HepG2 (cell line): ENCODE measurements around the gene MRPS7. TPM values are rescaled to one million over a fixed set of nuclear protein-coding genes. Genes with fewer than 3 reads are reported as not detected.

Experiments
- DMAP1 ChIP-seq: IDR thresholded peaks from 2 replicates; pipeline ENCODE4 v1.6.1; 2016
- HOXA9 ChIP-seq: sonication (generic); formaldehyde crosslinking; IDR thresholded peaks from 2 replicates; pipeline ENCODE4 v1.8.1; 2022; ENCODE audit warnings: missing genetic modification reagents, mild to moderate bottlenecking, moderate library complexity, borderline replicate concordance
- ISL2 ChIP-seq: sonication (generic); formaldehyde crosslinking; IDR thresholded peaks from 2 replicates; pipeline ENCODE4 v1.5.0; 2020; ENCODE audit warnings: missing genetic modification reagents
- KLF11 ChIP-seq: IDR thresholded peaks from 2 replicates; pipeline ENCODE4 v1.6.1; 2016; ENCODE audit warnings: missing compliant biosample characterization
- KLF12 ChIP-seq: sonication (generic); formaldehyde crosslinking; IDR thresholded peaks from 2 replicates; pipeline ENCODE4 v1.4.0; 2020; ENCODE audit warnings: missing genetic modification reagents, borderline replicate concordance
- SOX13 ChIP-seq, 3 experiments: fragments of 450-650 bp in 1 of 3; sonication (generic) in 1 of 3; formaldehyde crosslinking in 1 of 3; IDR thresholded peaks in 2 of 3; conservative IDR thresholded peaks in 1 of 3; 2 replicates each; pipeline versions ENCODE4 v1.5.0 to v1.6.1; 2016 to 2020; ENCODE audit warnings: antibody characterized with exemption in 1 of 3, mild to moderate bottlenecking in 1 of 3, missing compliant biosample characterization in 1 of 3, missing genetic modification reagents in 1 of 3, moderate library complexity in 1 of 3
- TAF1 ChIP-seq: sonication (generic); formaldehyde crosslinking; IDR thresholded peaks from 2 replicates; pipeline ENCODE4 v1.4.0; 2020; ENCODE audit warnings: missing genetic modification reagents
- TCF7 ChIP-seq: sonication (generic); IDR thresholded peaks from 2 replicates; pipeline ENCODE4 v1.6.1; 2016; ENCODE audit warnings: antibody characterized with exemption, low read depth
- TOPORS ChIP-seq: sonication (generic); formaldehyde crosslinking; IDR thresholded peaks from 2 replicates; pipeline ENCODE4 v1.8.0; 2023; ENCODE audit warnings: mild to moderate bottlenecking, missing genetic modification reagents
- ZNF136 ChIP-seq: sonication (generic); formaldehyde crosslinking; IDR thresholded peaks from 2 replicates; pipeline ENCODE4 v1.8.1; 2022; ENCODE audit warnings: low read depth, mild to moderate bottlenecking, moderate library complexity, missing genetic modification reagents
- ZNF572 ChIP-seq: sonication (generic); formaldehyde crosslinking; IDR thresholded peaks from 2 replicates; pipeline ENCODE4 v1.5.1; 2020; ENCODE audit warnings: mild to moderate bottlenecking, missing genetic modification reagents
- ZNF766 ChIP-seq: sonication (generic); formaldehyde crosslinking; IDR thresholded peaks from 2 replicates; pipeline ENCODE4 v1.5.0; 2020; ENCODE audit warnings: missing genetic modification reagents, borderline replicate concordance
- ZNF841 ChIP-seq: sonication (generic); formaldehyde crosslinking; IDR thresholded peaks from 2 replicates; pipeline ENCODE4 v1.8.1; 2023; ENCODE audit warnings: missing genetic modification reagents, borderline replicate concordance
- polyA plus RNA-seq, 8 experiments: library from polyadenylated mRNA; depleted of rRNA in 3 of 8; stranded (reverse) in 7 of 8; unstranded in 1 of 8; fragments of >200 nt; fragmentation: Illumina TruSeq in 4 of 8; extraction: Trizol in 4 of 8; gene quantifications; 2 replicates each; pipeline versions ENCODE4 v1.2.1 to v1.2.3, GENCODE V29; 2011 to 2016; ENCODE audit warnings: low read depth in 4 of 8, missing spikeins in 1 of 8, mixed read lengths in 1 of 8; ENCODE audit not compliant: insufficient read depth in 1 of 8
- total RNA-seq, 5 experiments: library from RNA; depleted of rRNA; stranded (reverse); fragments of >200 nt; fragmentation: Illumina TruSeq; extraction: Trizol; gene quantifications; 2 replicates each; pipeline ENCODE4 v1.2.3, GENCODE V29; 2016; ENCODE audit warnings: low read depth in 1 of 5
- TF ChIP-seq, protein P1 (sequence below): sonication (generic); formaldehyde crosslinking; IDR thresholded peaks from 2 replicates; pipeline ENCODE4 v1.8.0; 2022; ENCODE audit warnings: missing genetic modification reagents, mild to moderate bottlenecking, borderline replicate concordance
- TF ChIP-seq, protein P2 (sequence below): sonication (generic); formaldehyde crosslinking; conservative IDR thresholded peaks from 2 replicates; pipeline ENCODE4 v1.4.0; 2020; ENCODE audit warnings: missing genetic modification reagents
- TF ChIP-seq, protein P3 (sequence below): sonication (generic); formaldehyde crosslinking; IDR thresholded peaks from 2 replicates; pipeline ENCODE4 v1.5.0; 2020; ENCODE audit warnings: missing genetic modification reagents
- TF ChIP-seq, protein P4 (sequence below): IDR thresholded peaks from 2 replicates; pipeline ENCODE4 v1.6.1; 2016; ENCODE audit warnings: missing genetic modification reagents, missing compliant biosample characterization
- TF ChIP-seq, protein P5 (sequence below): sonication (generic); formaldehyde crosslinking; IDR thresholded peaks from 2 replicates; pipeline ENCODE4 v1.4.0; 2020; ENCODE audit warnings: missing genetic modification reagents

MRPS7 gene
- total and polyA plus RNA-seq, 2 of the 13 experiments (the other 11 are each of a cell fraction or from before 2014, with no cell fraction given), result 97.0 to 162 TPM

GRCh38 chr17:75308732-75309629 lies 47.3 kb downstream of the MRPS7 start (continued):
- TF ChIP-seq ISL2 (CRISPR knock-in tag) (peak; percentile 50; the same call in 1 of the 2 replicates), ZNF572 (CRISPR knock-in tag) (0 out of 2 replicates have a peak, but pooled peaks have one; percentile 91), DMAP1 (CRISPR knock-in tag) (peak; percentile 90; the same call in 1 of the 2 replicates), HOXA9 (no peak), TOPORS (CRISPR knock-in tag) (peak; percentile 72; the same call in 1 of the 2 replicates), TCF7 (no peak), TAF1 (CRISPR knock-in tag) (peak; percentile 83), ZNF766 (CRISPR knock-in tag) (no peak; the same call in 1 of the 2 replicates), KLF11 (CRISPR knock-in tag) (no peak), ZNF136 (peak; percentile 53; the same call in 1 of the 2 replicates), KLF12 (CRISPR knock-in tag) (no peak), SOX13 (IDR thresholded peaks at IDR 0.05) (no peak; the same call in 1 of the 2 replicates), SOX13 (CRISPR knock-in tag; conservative IDR thresholded peaks at IDR 0.05 in 1 of 2, IDR thresholded peaks at IDR 0.05 in 1 of 2) (peak in 1 of 2 experiments; percentile 83; a peak in 2 of 4 replicates), ZNF841 (CRISPR knock-in tag) (no peak)
- TF ChIP-seq, protein P1, sequence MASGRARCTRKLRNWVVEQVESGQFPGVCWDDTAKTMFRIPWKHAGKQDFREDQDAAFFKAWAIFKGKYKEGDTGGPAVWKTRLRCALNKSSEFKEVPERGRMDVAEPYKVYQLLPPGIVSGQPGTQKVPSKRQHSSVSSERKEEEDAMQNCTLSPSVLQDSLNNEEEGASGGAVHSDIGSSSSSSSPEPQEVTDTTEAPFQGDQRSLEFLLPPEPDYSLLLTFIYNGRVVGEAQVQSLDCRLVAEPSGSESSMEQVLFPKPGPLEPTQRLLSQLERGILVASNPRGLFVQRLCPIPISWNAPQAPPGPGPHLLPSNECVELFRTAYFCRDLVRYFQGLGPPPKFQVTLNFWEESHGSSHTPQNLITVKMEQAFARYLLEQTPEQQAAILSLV (CRISPR knock-in tag), result peak; percentile 73; the same call in 1 of the 2 replicates
- TF ChIP-seq, protein P2, sequence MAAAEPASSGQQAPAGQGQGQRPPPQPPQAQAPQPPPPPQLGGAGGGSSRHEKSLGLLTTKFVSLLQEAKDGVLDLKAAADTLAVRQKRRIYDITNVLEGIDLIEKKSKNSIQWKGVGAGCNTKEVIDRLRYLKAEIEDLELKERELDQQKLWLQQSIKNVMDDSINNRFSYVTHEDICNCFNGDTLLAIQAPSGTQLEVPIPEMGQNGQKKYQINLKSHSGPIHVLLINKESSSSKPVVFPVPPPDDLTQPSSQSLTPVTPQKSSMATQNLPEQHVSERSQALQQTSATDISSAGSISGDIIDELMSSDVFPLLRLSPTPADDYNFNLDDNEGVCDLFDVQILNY (CRISPR knock-in tag), result no peak
- TF ChIP-seq, protein P3, sequence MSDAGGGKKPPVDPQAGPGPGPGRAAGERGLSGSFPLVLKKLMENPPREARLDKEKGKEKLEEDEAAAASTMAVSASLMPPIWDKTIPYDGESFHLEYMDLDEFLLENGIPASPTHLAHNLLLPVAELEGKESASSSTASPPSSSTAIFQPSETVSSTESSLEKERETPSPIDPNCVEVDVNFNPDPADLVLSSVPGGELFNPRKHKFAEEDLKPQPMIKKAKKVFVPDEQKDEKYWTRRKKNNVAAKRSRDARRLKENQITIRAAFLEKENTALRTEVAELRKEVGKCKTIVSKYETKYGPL (CRISPR knock-in tag), result no peak
- TF ChIP-seq, protein P4, sequence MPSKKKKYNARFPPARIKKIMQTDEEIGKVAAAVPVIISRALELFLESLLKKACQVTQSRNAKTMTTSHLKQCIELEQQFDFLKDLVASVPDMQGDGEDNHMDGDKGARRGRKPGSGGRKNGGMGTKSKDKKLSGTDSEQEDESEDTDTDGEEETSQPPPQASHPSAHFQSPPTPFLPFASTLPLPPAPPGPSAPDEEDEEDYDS (CRISPR knock-in tag), result peak; percentile 61; the same call in 1 of the 2 replicates
- TF ChIP-seq, protein P5, sequence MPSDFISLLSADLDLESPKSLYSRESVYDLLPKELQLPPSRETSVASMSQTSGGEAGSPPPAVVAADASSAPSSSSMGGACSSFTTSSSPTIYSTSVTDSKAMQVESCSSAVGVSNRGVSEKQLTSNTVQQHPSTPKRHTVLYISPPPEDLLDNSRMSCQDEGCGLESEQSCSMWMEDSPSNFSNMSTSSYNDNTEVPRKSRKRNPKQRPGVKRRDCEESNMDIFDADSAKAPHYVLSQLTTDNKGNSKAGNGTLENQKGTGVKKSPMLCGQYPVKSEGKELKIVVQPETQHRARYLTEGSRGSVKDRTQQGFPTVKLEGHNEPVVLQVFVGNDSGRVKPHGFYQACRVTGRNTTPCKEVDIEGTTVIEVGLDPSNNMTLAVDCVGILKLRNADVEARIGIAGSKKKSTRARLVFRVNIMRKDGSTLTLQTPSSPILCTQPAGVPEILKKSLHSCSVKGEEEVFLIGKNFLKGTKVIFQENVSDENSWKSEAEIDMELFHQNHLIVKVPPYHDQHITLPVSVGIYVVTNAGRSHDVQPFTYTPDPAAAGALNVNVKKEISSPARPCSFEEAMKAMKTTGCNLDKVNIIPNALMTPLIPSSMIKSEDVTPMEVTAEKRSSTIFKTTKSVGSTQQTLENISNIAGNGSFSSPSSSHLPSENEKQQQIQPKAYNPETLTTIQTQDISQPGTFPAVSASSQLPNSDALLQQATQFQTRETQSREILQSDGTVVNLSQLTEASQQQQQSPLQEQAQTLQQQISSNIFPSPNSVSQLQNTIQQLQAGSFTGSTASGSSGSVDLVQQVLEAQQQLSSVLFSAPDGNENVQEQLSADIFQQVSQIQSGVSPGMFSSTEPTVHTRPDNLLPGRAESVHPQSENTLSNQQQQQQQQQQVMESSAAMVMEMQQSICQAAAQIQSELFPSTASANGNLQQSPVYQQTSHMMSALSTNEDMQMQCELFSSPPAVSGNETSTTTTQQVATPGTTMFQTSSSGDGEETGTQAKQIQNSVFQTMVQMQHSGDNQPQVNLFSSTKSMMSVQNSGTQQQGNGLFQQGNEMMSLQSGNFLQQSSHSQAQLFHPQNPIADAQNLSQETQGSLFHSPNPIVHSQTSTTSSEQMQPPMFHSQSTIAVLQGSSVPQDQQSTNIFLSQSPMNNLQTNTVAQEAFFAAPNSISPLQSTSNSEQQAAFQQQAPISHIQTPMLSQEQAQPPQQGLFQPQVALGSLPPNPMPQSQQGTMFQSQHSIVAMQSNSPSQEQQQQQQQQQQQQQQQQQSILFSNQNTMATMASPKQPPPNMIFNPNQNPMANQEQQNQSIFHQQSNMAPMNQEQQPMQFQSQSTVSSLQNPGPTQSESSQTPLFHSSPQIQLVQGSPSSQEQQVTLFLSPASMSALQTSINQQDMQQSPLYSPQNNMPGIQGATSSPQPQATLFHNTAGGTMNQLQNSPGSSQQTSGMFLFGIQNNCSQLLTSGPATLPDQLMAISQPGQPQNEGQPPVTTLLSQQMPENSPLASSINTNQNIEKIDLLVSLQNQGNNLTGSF, result no peak
